H1 (cell line): ENCODE data around the gene RNF175. TPM values are rescaled to one million over a fixed set of nuclear protein-coding genes. Genes with fewer than 3 reads are reported as not detected.

Source experiments
- ASH2L ChIP-seq: fragments of 200-600, 300-600 bp; sonication (generic); IDR thresholded peaks from one replicate; pipeline ENCODE4 v1.7.1; 2017; ENCODE audit warnings: low read length
- CTCF ChIP-seq, 3 experiments: IDR thresholded peaks; 1 replicate in 2 of 3; 2 replicates in 1 of 3; pipeline versions ENCODE4 v1.5.1 to v1.6.1; 2011; ENCODE audit warnings: low read length in 3 of 3, mild to moderate bottlenecking in 3 of 3, inconsistent platforms in 2 of 3, low read depth in 1 of 3, moderate library complexity in 1 of 3; ENCODE audit not compliant: insufficient read depth in 1 of 3; ENCODE audit errors: control extremely low read depth in 1 of 3
- E2F6 ChIP-seq: IDR thresholded peaks from 2 replicates; pipeline ENCODE4 v1.6.1; 2012; ENCODE audit warnings: inconsistent platforms
- EGR1 ChIP-seq: IDR thresholded peaks from 2 replicates; pipeline ENCODE4 v1.6.1; 2011; ENCODE audit warnings: low read depth, low read length, borderline replicate concordance
- HDAC2 ChIP-seq, 2 experiments: fragments of 300-600 bp in 1 of 2; sonication (generic) in 1 of 2; IDR thresholded peaks; 2 replicates each; pipeline ENCODE4 v1.6.1; 2011 to 2012; ENCODE audit warnings: low read depth in 2 of 2, low read length in 2 of 2, mild to moderate bottlenecking in 2 of 2, moderate library complexity in 2 of 2, borderline replicate concordance in 1 of 2, inconsistent platforms in 1 of 2
- KDM4A ChIP-seq: IDR thresholded peaks from one replicate; pipeline ENCODE4 v1.7.1; 2012; ENCODE audit warnings: low read depth, mild to moderate bottlenecking, moderate library complexity, low read length, inconsistent platforms; ENCODE audit not compliant: severe bottlenecking
- MAX ChIP-seq: IDR thresholded peaks from 2 replicates; pipeline ENCODE4 v1.6.1; 2012; ENCODE audit warnings: inconsistent platforms
- PHF8 ChIP-seq: fragments of 200-600 bp; sonication (generic); conservative IDR thresholded peaks from 2 replicates; pipeline ENCODE4 v1.7.1; 2012; ENCODE audit warnings: low read depth, mild to moderate bottlenecking, inconsistent platforms, low read length, moderate library complexity
- POLR2A ChIP-seq, 2 experiments: IDR thresholded peaks; 1 replicate in 1 of 2; 2 replicates in 1 of 2; pipeline ENCODE4 v1.6.1; 2011; ENCODE audit warnings: low read depth in 2 of 2, low read length in 2 of 2, mild to moderate bottlenecking in 2 of 2; ENCODE audit errors: control extremely low read depth in 1 of 2
- POLR2AphosphoS5 ChIP-seq: IDR thresholded peaks from 2 replicates; pipeline ENCODE4 v1.6.1; 2011; ENCODE audit warnings: low read depth, low read length
- RAD21 ChIP-seq, 2 experiments: IDR thresholded peaks in 1 of 2; conservative IDR thresholded peaks in 1 of 2; 2 replicates each; pipeline ENCODE4 v1.6.1; 2011; ENCODE audit warnings: low read depth in 2 of 2, low read length in 2 of 2, improper control_type of control experiment in 1 of 2, inconsistent platforms in 1 of 2, mild to moderate bottlenecking in 1 of 2, moderate library complexity in 1 of 2
- RNF2 ChIP-seq: fragments of 200-900, 300-1000 bp; sonication (generic); IDR thresholded peaks from 2 replicates; pipeline ENCODE4 v1.7.1; 2016; ENCODE audit warnings: borderline replicate concordance, low read depth, mild to moderate bottlenecking, antibody characterized with exemption, low read length; ENCODE audit not compliant: poor library complexity, severe bottlenecking; ENCODE audit errors: missing control alignments
- SRF ChIP-seq: IDR thresholded peaks from 2 replicates; pipeline ENCODE4 v1.6.1; 2011; ENCODE audit warnings: mild to moderate bottlenecking, low read depth, low read length, moderate library complexity
- TBP ChIP-seq: IDR thresholded peaks from 2 replicates; pipeline ENCODE4 v1.6.1; 2011; ENCODE audit warnings: low read depth, low read length, improper control_type of control experiment
- YY1 ChIP-seq: IDR thresholded peaks from 2 replicates; pipeline ENCODE4 v1.6.1; 2011; ENCODE audit warnings: low read depth, mild to moderate bottlenecking, low read length
- polyA plus RNA-seq, 7 experiments: library from polyadenylated mRNA; depleted of rRNA in 3 of 7; stranded (reverse) in 5 of 7; unstranded in 2 of 7; fragments of >200 nt in 5 of 7; fragments of 200-250 nt in 2 of 7; gene quantifications; 1 replicate in 5 of 7; 2 replicates in 1 of 7; 4 replicates in 1 of 7; pipeline versions ENCODE4 v1.2.1 to v1.2.3, GENCODE V29; 2011 to 2013; ENCODE audit warnings: missing spikeins in 2 of 7, mixed read lengths in 2 of 7
- total RNA-seq: library from RNA; stranded (reverse); fragmentation: NEBNext Ultra II Directional; extraction: Animal tissue kit (Norgen Biotek cat#: 25700); gene quantifications from 2 replicates; pipeline ENCODE4 v1.2.1, GENCODE V29; 2021

RNF175 gene
- total and polyA plus RNA-seq, 2 of the 8 experiments (the other 6 are each of a cell fraction or from before 2014, with no cell fraction given): 7.9 to 9.8 TPM

- TF ChIP-seq KDM4A: peak; percentile 52
- TF ChIP-seq CTCF (IDR thresholded peaks at IDR 0.05; ENCODE audit: control extremely low read depth in 1 of 3, insufficient read depth in 1 of 3, low read depth in 1 of 3, low read length in 3 of 3): peak in 2 of 3 experiments; percentile 41 to 54; a peak in 3 of 4 replicates
- 0 out of 2 replicates have a peak, but pooled peaks have one; percentile 17 for TF ChIP-seq PHF8
- TF ChIP-seq TBP: peak; percentile 70; the same call in 1 of the 2 replicates
- peak; percentile 81 for TF ChIP-seq EGR1
- peak; percentile 28 for TF ChIP-seq E2F6
- TF ChIP-seq YY1: peak; percentile 16; the same call in 1 of the 2 replicates
- 0 out of 4 replicates have a peak, but pooled peaks of 1 of the 2 experiments have one; percentile 52 for TF ChIP-seq HDAC2 (IDR thresholded peaks at IDR 0.05; ENCODE audit: borderline replicate concordance in 1 of 2, low read depth in 2 of 2, low read length in 2 of 2)
- TF ChIP-seq SRF: no peak
- TF ChIP-seq ASH2L: peak; percentile 23
- peak; percentile 45 to 59 for TF ChIP-seq RAD21 (IDR thresholded peaks at IDR 0.05 in 1 of 2, conservative IDR thresholded peaks at IDR 0.05 in 1 of 2; ENCODE audit: low read depth in 2 of 2, low read length in 2 of 2)
- TF ChIP-seq MAX: peak; percentile 50
- peak; percentile 35 for TF ChIP-seq RNF2
- peak in 1 of 2 experiments; percentile 66; a peak in 2 of 3 replicates for TF ChIP-seq POLR2A (IDR thresholded peaks at IDR 0.05; ENCODE audit: control extremely low read depth in 1 of 2, low read depth in 2 of 2, low read length in 2 of 2)
- peak; percentile 83 for TF ChIP-seq POLR2AphosphoS5
Measured at GRCh38 chr4:153790962-153791551, 31.2 kb upstream of the RNF175 start (continued).
